ENCODE measurements around the gene MVB12B.

MVB12B gene

GRCh38 chr9:126327006-126327713, 531 bp downstream of the MVB12B start:
- no peak overlapping the region for H3K27ac ChIP-seq (replicated peaks)
- H3K4me3 ChIP-seq (replicated peaks; ENCODE audit: insufficient read depth, low read length) = peak overlapping the region; percentile 36
- no peaks in the 10 kb centered on the region for H3K27me3 ChIP-seq (ENCODE audit: insufficient read depth, poor library complexity, severe bottlenecking)
- no peak for DNase-seq (ENCODE audit: low read depth in 1 of 2, low spot score in 1 of 2)
- TF ChIP-seq REST (IDR thresholded peaks at IDR 0.05; ENCODE audit: insufficient replicate concordance, low read depth) = no peak

GRCh38 chr9:126327714-126328185, 1.1 kb downstream of the MVB12B start:
- Histone ChIP-seq H3K27me3 (ENCODE audit: insufficient read depth, poor library complexity, severe bottlenecking) (no peaks in the 10 kb centered on the region), H3K4me3 (replicated peaks; ENCODE audit: insufficient read depth, low read length) (no peak overlapping the region), H3K27ac (replicated peaks) (no peak overlapping the region)
- DNase-seq (ENCODE audit: low read depth in 1 of 2, low spot score in 1 of 2) = no peak
- TF ChIP-seq SPI1 (IDR thresholded peaks at IDR 0.05; ENCODE audit: borderline replicate concordance, low read depth) (no peak), POLR2AphosphoS5 (IDR thresholded peaks at IDR 0.05; ENCODE audit: low read depth) (no peak), GABPA (IDR thresholded peaks at IDR 0.05; ENCODE audit: low read depth) (no peak), CTCF (IDR thresholded peaks at IDR 0.05; ENCODE audit: insufficient read depth, low read length) (no peak), REST (IDR thresholded peaks at IDR 0.05; ENCODE audit: insufficient replicate concordance, low read depth) (no peak)

- Histone ChIP-seq H3K4me3 (replicated peaks; ENCODE audit: insufficient read depth, low read length) (no peak overlapping the region), H3K27me3 (ENCODE audit: insufficient read depth, poor library complexity, severe bottlenecking) (no peaks in the 10 kb centered on the region), H3K27ac (replicated peaks) (no peak overlapping the region)
- TF ChIP-seq POLR2AphosphoS5 (IDR thresholded peaks at IDR 0.05; ENCODE audit: low read depth) = no peak
- TF ChIP-seq CTCF (IDR thresholded peaks at IDR 0.05; ENCODE audit: insufficient read depth, low read length) = no peak
- TF ChIP-seq REST (IDR thresholded peaks at IDR 0.05; ENCODE audit: insufficient replicate concordance, low read depth) = no peak
- TF ChIP-seq GABPA (IDR thresholded peaks at IDR 0.05; ENCODE audit: low read depth) = no peak
- no peak for TF ChIP-seq SPI1 (IDR thresholded peaks at IDR 0.05; ENCODE audit: borderline replicate concordance, low read depth)
- DNase-seq (ENCODE audit: low read depth in 1 of 2, low spot score in 1 of 2) = no peak
Observed at GRCh38 chr9:126328407-126328806, 1.8 kb downstream of the MVB12B start.
